ENCODE results near the gene CELSR1. TPM values are rescaled to one million over a fixed set of nuclear protein-coding genes. Genes with fewer than 3 reads are reported as not detected.

The CELSR1 gene
- total RNA-seq, 1 donor from 2014 or later, result 27.6 TPM

DNA sequence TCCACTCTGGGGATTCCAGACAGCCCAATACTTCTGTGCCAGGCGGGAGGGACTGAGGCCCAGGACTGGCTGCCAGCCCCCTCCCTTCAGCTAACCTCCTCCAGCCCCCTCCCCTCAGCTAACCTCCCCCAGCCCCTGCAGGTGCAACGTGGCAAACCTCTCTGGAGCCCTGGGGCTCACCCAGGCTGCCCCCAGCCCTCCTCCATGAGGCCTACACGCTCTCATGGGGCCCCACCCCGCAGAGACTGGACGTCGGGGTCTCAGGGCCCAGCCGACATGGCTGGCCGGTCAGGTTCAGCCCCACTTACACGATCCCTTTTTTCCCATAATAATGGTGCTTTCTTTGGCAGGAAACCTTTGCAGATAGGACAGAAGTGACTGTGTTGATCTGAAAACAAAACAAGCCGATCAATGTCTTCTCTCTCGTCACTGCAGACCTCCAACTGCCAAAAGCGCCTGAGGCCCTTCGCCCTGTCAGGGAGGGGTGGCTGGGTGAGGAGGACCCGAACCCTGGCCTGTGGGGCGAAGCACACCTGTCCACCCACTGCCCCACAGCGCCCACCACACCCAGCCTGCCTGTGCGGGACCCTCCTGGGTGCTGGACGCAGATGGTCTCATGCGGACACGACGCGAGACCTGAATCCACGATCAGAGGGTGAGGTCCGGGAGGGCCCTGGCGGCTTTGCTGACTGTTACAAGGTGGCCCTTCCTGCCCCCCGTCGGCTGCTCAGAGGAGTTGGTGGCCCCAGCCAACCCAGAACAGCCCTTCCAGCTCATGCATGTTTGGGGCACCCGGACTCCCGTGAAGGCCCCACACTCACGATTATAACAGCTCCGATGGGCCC lies 168.3 kb downstream of the CELSR1 start:
- Mint-ChIP-seq H3K27ac (ENCODE audit: unreplicated experiment) (no peak overlapping the region), H3K36me3 (ENCODE audit: low read depth, unreplicated experiment) (peaks cover 10% of the 10 kb centered on the region), H3K4me1 (ENCODE audit: low read depth, unreplicated experiment) (no peaks in the 10 kb centered on the region), H3K9me3 (ENCODE audit: unreplicated experiment) (no peaks in the 10 kb centered on the region), H3K4me3 (ENCODE audit: unreplicated experiment) (no peak overlapping the region), H3K27me3 (ENCODE audit: low read depth, unreplicated experiment) (peaks cover 10% of the 10 kb centered on the region)
- no peak for DNase-seq (ENCODE audit: low read depth)
- Histone ChIP-seq H3K27me3 (ENCODE audit: insufficient read depth, low read length) (no peaks in the 10 kb centered on the region), H3K4me2 (ENCODE audit: low read length) (no peak overlapping the region), H4K20me1 (ENCODE audit: insufficient read depth, low read length) (no peaks in the 10 kb centered on the region), H3K27ac (ENCODE audit: low read depth, low read length) (no peak overlapping the region), H3K4me1 (ENCODE audit: insufficient read depth, low read length) (peaks cover 3% of the 10 kb centered on the region), H3K4me3 (ENCODE audit: insufficient read depth, low read depth, low read length) (no peak overlapping the region), H2AFZ (ENCODE audit: low read depth, low read length) (no peak overlapping the region), H3K79me2 (ENCODE audit: insufficient read depth, low read length) (no peaks in the 10 kb centered on the region), H3K9ac (ENCODE audit: low read length) (no peak overlapping the region), H3K36me3 (ENCODE audit: insufficient read depth, low read length) (no peaks in the 10 kb centered on the region), H3K9me3 (ENCODE audit: insufficient read depth, low read depth, low read length) (no peaks in the 10 kb centered on the region)
- FAIRE-seq, result no peak
- TF ChIP-seq EZH2 (IDR thresholded peaks at IDR 0.05; ENCODE audit: insufficient read depth, low read length), result no peak
- no peak for TF ChIP-seq CTCF (IDR thresholded peaks at IDR 0.05; ENCODE audit: insufficient read depth, low read depth, low read length)

- peaks cover 10% of the 10 kb centered on the region for H3K27me3 Mint-ChIP-seq (ENCODE audit: low read depth, unreplicated experiment)
- no peaks in the 10 kb centered on the region for H3K4me1 Mint-ChIP-seq (ENCODE audit: low read depth, unreplicated experiment)
- Histone ChIP-seq H3K4me1 (ENCODE audit: insufficient read depth, low read length) (no peaks in the 10 kb centered on the region), H3K27me3 (ENCODE audit: insufficient read depth, low read length) (no peaks in the 10 kb centered on the region), H3K79me2 (ENCODE audit: insufficient read depth, low read length) (no peaks in the 10 kb centered on the region), H3K27ac (ENCODE audit: low read depth, low read length) (no peak overlapping the region), H3K9me3 (ENCODE audit: insufficient read depth, low read depth, low read length) (no peaks in the 10 kb centered on the region), H3K4me3 (ENCODE audit: insufficient read depth, low read depth, low read length) (no peak overlapping the region), H3K9ac (ENCODE audit: low read length) (no peak overlapping the region), H4K20me1 (ENCODE audit: insufficient read depth, low read length) (no peaks in the 10 kb centered on the region), H3K36me3 (ENCODE audit: insufficient read depth, low read length) (no peaks in the 10 kb centered on the region), H3K4me2 (ENCODE audit: low read length) (no peak overlapping the region), H2AFZ (ENCODE audit: low read depth, low read length) (no peak overlapping the region)
- H3K27ac Mint-ChIP-seq (ENCODE audit: unreplicated experiment), result no peak overlapping the region
- TF ChIP-seq CTCF (IDR thresholded peaks at IDR 0.05; ENCODE audit: insufficient read depth, low read depth, low read length) (no peak), EZH2 (IDR thresholded peaks at IDR 0.05; ENCODE audit: insufficient read depth, low read length) (no peak)
- peaks cover 9% of the 10 kb centered on the region for H3K36me3 Mint-ChIP-seq (ENCODE audit: low read depth, unreplicated experiment)
- no peak for DNase-seq (ENCODE audit: low read depth)
- no peak overlapping the region for H3K4me3 Mint-ChIP-seq (ENCODE audit: unreplicated experiment)
- no peaks in the 10 kb centered on the region for H3K9me3 Mint-ChIP-seq (ENCODE audit: unreplicated experiment)
- no peak for FAIRE-seq
These were observed 169.0 kb downstream of the CELSR1 start for GRCh38 chr22:46368422-46368821.

- Histone ChIP-seq H3K9me3 (ENCODE audit: insufficient read depth, low read depth, low read length) (no peaks in the 10 kb centered on the region), H3K27me3 (ENCODE audit: insufficient read depth, low read length) (no peaks in the 10 kb centered on the region), H3K79me2 (ENCODE audit: insufficient read depth, low read length) (no peaks in the 10 kb centered on the region), H3K4me1 (ENCODE audit: insufficient read depth, low read length) (no peaks in the 10 kb centered on the region), H3K9ac (ENCODE audit: low read length) (no peak overlapping the region), H3K27ac (ENCODE audit: low read depth, low read length) (no peak overlapping the region), H3K4me2 (ENCODE audit: low read length) (no peak overlapping the region), H3K4me3 (ENCODE audit: insufficient read depth, low read depth, low read length) (no peak overlapping the region), H4K20me1 (ENCODE audit: insufficient read depth, low read length) (no peaks in the 10 kb centered on the region), H2AFZ (ENCODE audit: low read depth, low read length) (no peak overlapping the region), H3K36me3 (ENCODE audit: insufficient read depth, low read length) (no peaks in the 10 kb centered on the region)
- FAIRE-seq (no peak), DNase-seq (ENCODE audit: low read depth) (peak; percentile 10)
- no peaks in the 10 kb centered on the region for H3K4me1 Mint-ChIP-seq (ENCODE audit: low read depth, unreplicated experiment)
- TF ChIP-seq CTCF (IDR thresholded peaks at IDR 0.05; ENCODE audit: insufficient read depth, low read depth, low read length) (peak; percentile 51), EZH2 (IDR thresholded peaks at IDR 0.05; ENCODE audit: insufficient read depth, low read length) (no peak)
- no peaks in the 10 kb centered on the region for H3K9me3 Mint-ChIP-seq (ENCODE audit: unreplicated experiment)
- H3K27ac Mint-ChIP-seq (ENCODE audit: unreplicated experiment), result peak overlapping the region; percentile 4
- peaks cover 10% of the 10 kb centered on the region for H3K27me3 Mint-ChIP-seq (ENCODE audit: low read depth, unreplicated experiment)
- no peak overlapping the region for H3K4me3 Mint-ChIP-seq (ENCODE audit: unreplicated experiment)
- H3K36me3 Mint-ChIP-seq (ENCODE audit: low read depth, unreplicated experiment), result peaks cover 9% of the 10 kb centered on the region
These were observed 169.7 kb downstream of the CELSR1 start for GRCh38 chr22:46367707-46368191.
